GM04503 (cell line): ENCODE data around the gene PLCL1.
"Not testable (repeated sequence)": the region's sequence is repeated elsewhere in the genome, so short reads cannot be mapped to it uniquely, and the experiment has no call there.

Experiments used
- DNase-seq: peaks from one replicate; pipeline ENCODE4 v3.0.0-alpha.2; 2012; ENCODE audit warnings: low read depth

PLCL1 gene

DNA sequence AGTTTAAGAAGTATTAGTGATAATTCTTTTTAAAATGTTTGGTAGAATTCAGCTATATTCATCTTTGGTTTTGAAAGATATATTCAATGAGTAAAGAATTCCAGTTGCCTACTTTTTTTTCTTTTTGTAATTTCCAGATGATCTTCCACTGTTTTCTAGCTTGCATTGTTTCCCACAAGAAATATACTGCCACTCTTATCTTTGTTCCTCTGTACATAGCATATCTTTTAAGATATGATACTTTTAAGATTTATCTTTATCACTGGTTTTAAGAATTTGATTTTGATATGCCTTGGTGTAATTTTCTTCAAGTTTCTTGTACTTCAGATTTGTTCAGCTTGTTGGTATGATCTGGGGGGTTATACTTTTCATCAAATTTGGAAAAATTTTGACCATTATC, 374.4 kb downstream of the PLCL1 start:
- no peak for DNase-seq

DNA sequence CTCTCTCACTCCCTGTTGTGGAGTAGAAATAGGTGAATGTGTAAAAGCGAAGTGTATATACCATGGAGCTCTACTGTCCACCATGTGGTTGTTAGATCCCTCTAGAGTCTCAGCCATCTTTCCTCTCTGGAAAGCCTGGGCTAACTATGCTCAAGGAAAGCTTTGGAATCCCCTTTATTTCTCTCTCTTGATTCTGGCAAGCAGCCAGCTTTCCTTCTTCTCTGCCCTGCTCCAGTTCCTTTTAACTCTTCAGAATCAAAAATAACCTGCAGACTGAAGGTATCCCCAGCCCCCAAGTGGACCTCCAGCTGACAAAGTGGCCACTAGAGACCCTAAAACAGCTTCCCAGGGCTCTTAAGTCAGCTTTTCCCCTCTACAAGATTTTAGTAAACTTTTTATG, 381.9 kb downstream of the PLCL1 start:
- no peak for DNase-seq

DNA sequence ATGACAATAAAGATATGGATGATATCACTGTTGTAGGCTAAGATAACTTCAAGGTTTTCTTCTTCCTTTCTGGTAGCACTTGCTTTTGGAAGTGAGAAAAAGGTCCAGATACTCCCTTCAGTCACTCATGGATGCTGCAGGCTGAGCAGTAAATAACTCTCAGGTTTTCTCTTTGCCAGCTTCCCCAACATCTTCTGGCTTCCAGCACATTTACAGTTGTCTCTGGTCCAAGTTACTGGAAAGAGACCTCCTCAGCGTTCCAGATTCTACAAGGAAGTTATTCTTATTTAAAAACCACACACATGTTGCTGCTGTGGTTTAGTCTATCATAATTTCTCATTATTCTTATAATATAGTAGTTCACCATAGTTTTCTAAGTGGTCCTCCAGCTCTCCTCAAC, 383.4 kb downstream of the PLCL1 start:
- DNase-seq: no peak

DNA sequence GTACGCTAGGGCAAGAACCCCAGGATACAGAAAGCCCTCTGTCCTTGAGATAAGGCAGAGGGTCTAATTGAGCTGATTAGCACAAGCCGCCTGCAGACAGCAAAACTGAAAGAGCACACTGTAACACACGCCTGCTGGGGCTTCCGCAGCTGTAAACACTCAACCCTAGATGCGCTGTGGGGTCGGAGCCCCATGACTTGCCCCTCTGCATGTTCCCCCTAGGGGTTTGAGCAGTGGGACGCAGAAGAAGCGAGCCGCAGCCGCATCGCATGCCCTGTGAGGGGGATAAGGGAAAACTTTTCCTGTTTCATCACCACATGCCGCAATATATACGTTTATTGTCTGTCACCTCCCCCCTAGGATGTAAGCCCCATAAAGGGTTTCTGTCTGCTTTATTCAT, 384.6 kb downstream of the PLCL1 start:
- DNase-seq: no peak

DNA sequence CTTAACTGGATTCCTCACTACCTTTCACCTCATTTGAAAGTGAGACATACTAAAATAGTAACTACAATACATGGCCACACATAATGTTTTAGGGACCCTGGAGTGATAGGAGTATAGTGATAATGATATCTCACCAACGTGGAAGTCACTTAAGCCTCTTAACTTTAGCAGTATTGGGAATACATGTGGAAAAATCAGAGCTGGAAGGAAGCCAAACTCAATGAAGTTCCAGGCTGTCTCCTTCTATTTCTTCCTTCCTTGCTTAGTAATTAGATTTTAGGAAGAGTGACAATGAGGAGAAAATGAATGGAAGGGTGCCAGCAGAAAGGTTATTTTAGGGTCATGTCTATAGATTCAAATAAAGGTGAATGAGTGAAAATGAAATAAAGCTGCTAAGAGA, 387.3 kb downstream of the PLCL1 start:
- DNase-seq: no peak

DNA sequence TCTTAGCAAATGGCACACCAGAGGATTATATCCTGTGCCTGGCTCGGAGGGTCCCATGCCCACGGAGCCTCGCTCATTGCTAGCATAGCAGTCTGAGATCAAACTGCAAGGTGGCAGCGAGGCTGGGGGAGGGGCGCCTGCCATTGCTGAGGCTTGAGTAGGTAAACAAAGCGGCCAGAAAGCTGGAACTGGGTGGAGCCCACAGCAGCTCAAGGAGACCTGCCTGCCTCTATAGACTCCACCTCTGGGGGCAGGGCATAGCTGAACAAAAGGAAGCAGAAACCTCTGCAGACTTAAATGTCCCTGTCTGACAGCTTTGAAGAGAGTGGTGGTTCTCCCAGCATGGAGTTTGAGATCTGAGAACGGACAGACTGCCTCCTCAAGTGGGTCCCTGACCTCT, 392.2 kb downstream of the PLCL1 start:
- not testable (repeated sequence) for DNase-seq
